ENCODE data around the gene CKB. TPM values are rescaled to one million over a fixed set of nuclear protein-coding genes. Genes with fewer than 3 reads are reported as not detected.

The CKB gene
- total and polyA plus RNA-seq, 4 donors: 199 to 1,311 (median 755) TPM

GRCh38 chr14:103489621-103490020 lies 33.0 kb downstream of the CKB start:
- no peak for DNase-seq (ENCODE audit: low read depth in 4 of 6, low spot score in 6 of 6)
- 40% methylated on average over 1 of the region's 2 CpGs for WGBS (ENCODE audit: insufficient coverage)
- peaks cover 22% of the 10 kb centered on the region for H3K36me3 ChIP-seq (ENCODE audit: control insufficient read depth, insufficient read depth, low read length)
- no peaks in the 10 kb centered on the region for H3K27me3 ChIP-seq (ENCODE audit: control insufficient read depth, insufficient read depth, low read length)
- H3K27ac ChIP-seq (ENCODE audit: low read depth, low read length): no peak overlapping the region
- H3K4me3 ChIP-seq (ENCODE audit: low read depth, low read length): no peak overlapping the region
- no peaks in the 10 kb centered on the region for H3K4me1 ChIP-seq (ENCODE audit: control insufficient read depth, insufficient read depth, low read length)
- H3K9me3 ChIP-seq (ENCODE audit: control insufficient read depth, insufficient read depth, low read length): no peaks in the 10 kb centered on the region

GRCh38 chr14:103488960-103489359 lies 33.7 kb downstream of the CKB start:
- no peaks in the 10 kb centered on the region for H3K27me3 ChIP-seq (ENCODE audit: control insufficient read depth, insufficient read depth, low read length)
- no peaks in the 10 kb centered on the region for H3K9me3 ChIP-seq (ENCODE audit: control insufficient read depth, insufficient read depth, low read length)
- no peak for DNase-seq (ENCODE audit: low read depth in 4 of 6, low spot score in 6 of 6)
- H3K4me1 ChIP-seq (ENCODE audit: control insufficient read depth, insufficient read depth, low read length): no peaks in the 10 kb centered on the region
- no CpG with 5 or more reads among the region's 2 CpGs for WGBS (ENCODE audit: insufficient coverage)
- peaks cover 21% of the 10 kb centered on the region for H3K36me3 ChIP-seq (ENCODE audit: control insufficient read depth, insufficient read depth, low read length)
- no peak overlapping the region for H3K27ac ChIP-seq (ENCODE audit: low read depth, low read length)
- no peak overlapping the region for H3K4me3 ChIP-seq (ENCODE audit: low read depth, low read length)

DNA sequence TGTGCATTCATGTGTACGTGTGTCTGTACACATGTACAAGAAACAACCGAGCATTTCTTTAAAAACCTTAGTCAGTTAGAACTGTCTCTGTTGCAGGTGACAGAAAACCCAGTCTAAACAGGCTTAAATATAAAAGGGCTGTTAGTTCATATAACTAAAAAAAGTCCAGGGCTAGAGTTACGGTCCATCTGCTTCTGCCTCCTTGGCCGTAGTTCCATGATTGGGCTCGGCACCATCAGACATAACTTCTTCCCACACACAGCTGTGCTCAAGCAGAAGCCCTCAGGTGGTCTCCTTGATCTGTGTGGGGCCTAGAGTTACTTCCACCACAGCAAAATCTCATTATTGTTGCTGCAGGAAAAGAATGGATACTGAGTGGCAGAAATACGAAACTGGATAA lies 34.6 kb downstream of the CKB start:
- 90% methylated on average over 2 of the region's 6 CpGs for WGBS (ENCODE audit: insufficient coverage)
- Histone ChIP-seq H3K36me3 (ENCODE audit: control insufficient read depth, insufficient read depth, low read length) (peaks cover 15% of the 10 kb centered on the region), H3K27ac (ENCODE audit: low read depth, low read length) (no peak overlapping the region), H3K4me3 (ENCODE audit: low read depth, low read length) (no peak overlapping the region), H3K27me3 (ENCODE audit: control insufficient read depth, insufficient read depth, low read length) (no peaks in the 10 kb centered on the region), H3K9me3 (ENCODE audit: control insufficient read depth, insufficient read depth, low read length) (no peaks in the 10 kb centered on the region), H3K4me1 (ENCODE audit: control insufficient read depth, insufficient read depth, low read length) (no peaks in the 10 kb centered on the region)
- peak in 1 of 6 donors; percentile 23 for DNase-seq (ENCODE audit: low read depth in 4 of 6, low spot score in 6 of 6)

- no CpG with 5 or more reads among the region's 2 CpGs for WGBS (ENCODE audit: insufficient coverage)
- Histone ChIP-seq H3K27ac (ENCODE audit: low read depth, low read length) (no peak overlapping the region), H3K4me3 (ENCODE audit: low read depth, low read length) (no peak overlapping the region), H3K27me3 (ENCODE audit: control insufficient read depth, insufficient read depth, low read length) (no peaks in the 10 kb centered on the region), H3K9me3 (ENCODE audit: control insufficient read depth, insufficient read depth, low read length) (no peaks in the 10 kb centered on the region), H3K36me3 (ENCODE audit: control insufficient read depth, insufficient read depth, low read length) (peaks cover 15% of the 10 kb centered on the region), H3K4me1 (ENCODE audit: control insufficient read depth, insufficient read depth, low read length) (no peaks in the 10 kb centered on the region)
- no peak for DNase-seq (ENCODE audit: low read depth in 4 of 6, low spot score in 6 of 6)
Measured at GRCh38 chr14:103485504-103485903, 37.1 kb downstream of the CKB start.

GRCh38 chr14:103483600-103483999 lies 39.0 kb downstream of the CKB start:
- no peak for DNase-seq (ENCODE audit: low read depth in 4 of 6, low spot score in 6 of 6)
- Histone ChIP-seq H3K4me3 (ENCODE audit: low read depth, low read length) (no peak overlapping the region), H3K9me3 (ENCODE audit: control insufficient read depth, insufficient read depth, low read length) (no peaks in the 10 kb centered on the region), H3K4me1 (ENCODE audit: control insufficient read depth, insufficient read depth, low read length) (no peaks in the 10 kb centered on the region), H3K27me3 (ENCODE audit: control insufficient read depth, insufficient read depth, low read length) (no peaks in the 10 kb centered on the region), H3K27ac (ENCODE audit: low read depth, low read length) (no peak overlapping the region), H3K36me3 (ENCODE audit: control insufficient read depth, insufficient read depth, low read length) (peaks cover 29% of the 10 kb centered on the region)
- 74% methylated on average over 4 of the region's 5 CpGs for WGBS (ENCODE audit: insufficient coverage)

- no peak for DNase-seq (ENCODE audit: low read depth in 4 of 6, low spot score in 6 of 6)
- H3K36me3 ChIP-seq (ENCODE audit: control insufficient read depth, insufficient read depth, low read length): peaks cover 48% of the 10 kb centered on the region
- H3K9me3 ChIP-seq (ENCODE audit: control insufficient read depth, insufficient read depth, low read length): no peaks in the 10 kb centered on the region
- no peak overlapping the region for H3K27ac ChIP-seq (ENCODE audit: low read depth, low read length)
- no peak overlapping the region for H3K4me3 ChIP-seq (ENCODE audit: low read depth, low read length)
- H3K4me1 ChIP-seq (ENCODE audit: control insufficient read depth, insufficient read depth, low read length): no peaks in the 10 kb centered on the region
- no peaks in the 10 kb centered on the region for H3K27me3 ChIP-seq (ENCODE audit: control insufficient read depth, insufficient read depth, low read length)
- 93% methylated on average over 3 of the region's 3 CpGs for WGBS (ENCODE audit: insufficient coverage)
Measured at GRCh38 chr14:103480595-103480994, 42.0 kb downstream of the CKB start.

DNA sequence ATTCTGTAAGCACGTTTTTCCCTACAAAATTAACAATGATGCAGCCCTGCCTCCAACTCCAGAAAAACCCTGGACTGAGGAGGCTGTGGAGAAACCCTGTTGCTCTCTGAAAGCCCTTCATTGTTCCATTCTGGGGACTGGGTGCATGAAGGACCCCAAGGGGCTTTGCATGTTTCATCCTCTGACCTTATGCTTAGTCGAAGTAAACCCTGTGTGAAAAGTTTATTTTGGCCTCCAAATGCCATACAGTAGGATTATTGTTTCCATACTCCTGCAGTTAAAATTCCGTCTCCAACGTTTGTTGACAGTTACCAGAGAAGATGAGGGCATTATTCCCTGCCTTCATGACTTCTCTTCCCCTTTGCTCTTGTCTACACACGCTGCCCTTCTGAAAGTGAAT lies 46.0 kb downstream of the CKB start:
- Histone ChIP-seq H3K4me3 (ENCODE audit: low read depth, low read length) (no peak overlapping the region), H3K9me3 (ENCODE audit: control insufficient read depth, insufficient read depth, low read length) (no peaks in the 10 kb centered on the region), H3K27me3 (ENCODE audit: control insufficient read depth, insufficient read depth, low read length) (no peaks in the 10 kb centered on the region), H3K4me1 (ENCODE audit: control insufficient read depth, insufficient read depth, low read length) (no peaks in the 10 kb centered on the region), H3K27ac (ENCODE audit: low read depth, low read length) (no peak overlapping the region), H3K36me3 (ENCODE audit: control insufficient read depth, insufficient read depth, low read length) (peaks cover 47% of the 10 kb centered on the region)
- no peak for DNase-seq (ENCODE audit: low read depth in 4 of 6, low spot score in 6 of 6)
- no CpG with 5 or more reads among the region's 5 CpGs for WGBS (ENCODE audit: insufficient coverage)

DNA sequence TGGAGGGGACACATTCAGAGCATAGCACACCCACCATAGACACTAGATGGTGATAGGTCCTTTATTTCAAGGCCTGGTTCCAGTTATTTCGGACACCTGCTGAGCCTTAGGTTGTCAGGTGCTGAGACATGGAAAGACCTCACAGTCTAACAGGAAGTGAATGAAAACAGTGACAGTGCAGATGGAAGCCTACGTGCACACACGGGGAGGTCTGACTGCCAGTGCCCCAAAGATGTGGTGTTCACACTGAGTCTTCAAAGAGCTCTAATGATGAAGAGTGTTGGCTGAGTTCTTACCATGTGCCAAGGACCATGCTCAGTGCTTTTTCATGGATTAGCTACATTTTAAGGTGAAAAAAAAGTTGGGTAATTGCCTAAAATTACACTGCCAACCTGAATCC lies 46.6 kb downstream of the CKB start:
- Histone ChIP-seq H3K4me1 (ENCODE audit: control insufficient read depth, insufficient read depth, low read length) (no peaks in the 10 kb centered on the region), H3K36me3 (ENCODE audit: control insufficient read depth, insufficient read depth, low read length) (peaks cover 49% of the 10 kb centered on the region), H3K27ac (ENCODE audit: low read depth, low read length) (no peak overlapping the region), H3K9me3 (ENCODE audit: control insufficient read depth, insufficient read depth, low read length) (no peaks in the 10 kb centered on the region), H3K4me3 (ENCODE audit: low read depth, low read length) (no peak overlapping the region), H3K27me3 (ENCODE audit: control insufficient read depth, insufficient read depth, low read length) (no peaks in the 10 kb centered on the region)
- DNase-seq (ENCODE audit: low read depth in 4 of 6, low spot score in 6 of 6): no peak
- 90% methylated on average over 3 of the region's 3 CpGs for WGBS (ENCODE audit: insufficient coverage)

DNA sequence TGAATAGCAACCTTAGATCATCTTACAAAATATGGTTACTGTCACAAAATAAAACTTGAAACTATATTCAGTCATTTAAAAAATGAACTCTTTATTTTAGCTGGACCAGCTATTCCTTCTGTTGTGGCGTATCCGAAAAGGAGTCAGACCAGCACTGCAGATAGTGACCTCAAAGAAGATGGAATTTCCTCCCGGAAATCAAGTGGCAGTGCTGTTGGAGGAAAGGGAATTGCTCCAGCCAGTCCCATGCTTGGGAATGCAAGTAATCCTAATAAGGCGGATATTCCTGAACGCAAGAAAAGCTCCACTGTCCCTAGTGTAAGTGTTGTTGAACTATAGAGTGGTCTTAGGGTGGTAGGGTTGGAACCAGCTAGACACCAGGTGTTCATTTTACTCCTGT lies 47.7 kb downstream of the CKB start:
- no peak overlapping the region for H3K4me3 ChIP-seq (ENCODE audit: low read depth, low read length)
- H3K27me3 ChIP-seq (ENCODE audit: control insufficient read depth, insufficient read depth, low read length): no peaks in the 10 kb centered on the region
- no peak overlapping the region for H3K27ac ChIP-seq (ENCODE audit: low read depth, low read length)
- no peak for DNase-seq (ENCODE audit: low read depth in 4 of 6, low spot score in 6 of 6)
- no peaks in the 10 kb centered on the region for H3K4me1 ChIP-seq (ENCODE audit: control insufficient read depth, insufficient read depth, low read length)
- 100% methylated on average over 3 of the region's 5 CpGs for WGBS (ENCODE audit: insufficient coverage)
- no peaks in the 10 kb centered on the region for H3K9me3 ChIP-seq (ENCODE audit: control insufficient read depth, insufficient read depth, low read length)
- H3K36me3 ChIP-seq (ENCODE audit: control insufficient read depth, insufficient read depth, low read length): peaks cover 47% of the 10 kb centered on the region

- H3K4me3 ChIP-seq (ENCODE audit: low read depth, low read length): no peak overlapping the region
- WGBS (ENCODE audit: insufficient coverage): no CpG with 5 or more reads among the region's 5 CpGs
- no peaks in the 10 kb centered on the region for H3K9me3 ChIP-seq (ENCODE audit: control insufficient read depth, insufficient read depth, low read length)
- no peak overlapping the region for H3K27ac ChIP-seq (ENCODE audit: low read depth, low read length)
- no peaks in the 10 kb centered on the region for H3K4me1 ChIP-seq (ENCODE audit: control insufficient read depth, insufficient read depth, low read length)
- H3K36me3 ChIP-seq (ENCODE audit: control insufficient read depth, insufficient read depth, low read length): peaks cover 45% of the 10 kb centered on the region
- no peaks in the 10 kb centered on the region for H3K27me3 ChIP-seq (ENCODE audit: control insufficient read depth, insufficient read depth, low read length)
- no peak for DNase-seq (ENCODE audit: low read depth in 4 of 6, low spot score in 6 of 6)
Measured at GRCh38 chr14:103472939-103473338, 49.7 kb downstream of the CKB start.

Measured in spinal cord (tissue), 10 donors.